HepG2 (cell line): ENCODE data around the gene NUDCD2. TPM values are rescaled to one million over a fixed set of nuclear protein-coding genes. Genes with fewer than 3 reads are reported as not detected.

Experiments
- ATF4 ChIP-seq, 2 experiments: fragments of 450-650 bp in 1 of 2; sonication (generic) in 1 of 2; formaldehyde crosslinking; IDR thresholded peaks; 2 replicates each; pipeline versions ENCODE4 v1.5.0 to v1.8.0; 2020 to 2022; ENCODE audit warnings: mild to moderate bottlenecking in 1 of 2, missing genetic modification reagents in 1 of 2
- ATF7 ChIP-seq, 2 experiments: fragments of 450-650 bp in 1 of 2; sonication (generic) in 1 of 2; formaldehyde crosslinking in 1 of 2; IDR thresholded peaks; 2 replicates each; pipeline versions ENCODE4 v1.4.0 to v1.6.1; 2016 to 2020; ENCODE audit warnings: antibody characterized with exemption in 1 of 2, mild to moderate bottlenecking in 1 of 2, missing genetic modification reagents in 1 of 2
- ATF7-NPFF ChIP-seq: sonication (generic); formaldehyde crosslinking; IDR thresholded peaks from 2 replicates; pipeline ENCODE4 v1.8.1; 2023; ENCODE audit warnings: mild to moderate bottlenecking, low read depth, missing genetic modification reagents, moderate library complexity
- CHD4 ChIP-seq: fragments of 200-600 bp; sonication (generic); IDR thresholded peaks from 2 replicates; pipeline ENCODE4 v1.7.0; 2017; ENCODE audit warnings: mild to moderate bottlenecking, low read length, borderline replicate concordance
- CSRNP1 ChIP-seq: sonication (generic); formaldehyde crosslinking; IDR thresholded peaks from 2 replicates; pipeline ENCODE4 v1.8.1; 2023; ENCODE audit warnings: mild to moderate bottlenecking, missing genetic modification reagents
- ETV6 ChIP-seq: sonication (generic); formaldehyde crosslinking; conservative IDR thresholded peaks from 2 replicates; pipeline ENCODE4 v1.4.0; 2020; ENCODE audit warnings: missing genetic modification reagents
- FOXM1 ChIP-seq: sonication (generic); formaldehyde crosslinking; IDR thresholded peaks from 2 replicates; pipeline ENCODE4 v1.5.0; 2020; ENCODE audit warnings: missing genetic modification reagents
- KAT8 ChIP-seq: IDR thresholded peaks from 2 replicates; pipeline ENCODE4 v1.6.1; 2016; ENCODE audit warnings: missing genetic modification reagents, missing compliant biosample characterization
- NFIB ChIP-seq: sonication (generic); formaldehyde crosslinking; IDR thresholded peaks from 2 replicates; pipeline ENCODE4 v1.9.0; 2021; ENCODE audit warnings: missing genetic modification reagents, mild to moderate bottlenecking, borderline replicate concordance
- PRPF4 ChIP-seq: fragments of 200-400 bp; formaldehyde crosslinking; IDR thresholded peaks from 2 replicates; pipeline ENCODE4 v1.6.1; 2016; ENCODE audit warnings: low read length, low read depth; ENCODE audit not compliant: poor library complexity, severe bottlenecking
- RARA ChIP-seq: IDR thresholded peaks from 2 replicates; pipeline ENCODE4 v1.6.1; 2016; ENCODE audit warnings: missing genetic modification reagents, missing compliant biosample characterization
- RFX3 ChIP-seq: IDR thresholded peaks from 2 replicates; pipeline ENCODE4 v1.6.1; 2016; ENCODE audit warnings: missing biosample characterization, missing genetic modification reagents
- RXRA ChIP-seq: sonication (generic); formaldehyde crosslinking; IDR thresholded peaks from 2 replicates; pipeline ENCODE4 v1.5.1; 2020; ENCODE audit warnings: missing genetic modification reagents
- SKI ChIP-seq: fragments of 450-650 bp; IDR thresholded peaks from one replicate; pipeline ENCODE4 v1.6.1; 2018; ENCODE audit warnings: mild to moderate bottlenecking; ENCODE audit not compliant: partially characterized antibody
- WIZ ChIP-seq: sonication (generic); formaldehyde crosslinking; IDR thresholded peaks from 2 replicates; pipeline ENCODE4 v1.5.1; 2020; ENCODE audit warnings: mild to moderate bottlenecking, missing genetic modification reagents
- ZBED4 ChIP-seq: sonication (generic); formaldehyde crosslinking; IDR thresholded peaks from 2 replicates; pipeline ENCODE4 v1.4.0; 2020; ENCODE audit warnings: missing genetic modification reagents, borderline replicate concordance
- ZNF121 ChIP-seq: sonication (generic); formaldehyde crosslinking; IDR thresholded peaks from 2 replicates; pipeline ENCODE4 v1.5.0; 2020; ENCODE audit warnings: mild to moderate bottlenecking, missing genetic modification reagents
- ZNF652 ChIP-seq: IDR thresholded peaks from 2 replicates; pipeline ENCODE4 v1.6.1; 2016; ENCODE audit warnings: low read depth, borderline replicate concordance
- ZSCAN21 ChIP-seq: sonication (generic); formaldehyde crosslinking; IDR thresholded peaks from 2 replicates; pipeline ENCODE4 v1.8.0; 2022; ENCODE audit warnings: mild to moderate bottlenecking, missing genetic modification reagents, moderate library complexity, borderline replicate concordance
- polyA plus RNA-seq, 8 experiments: library from polyadenylated mRNA; depleted of rRNA in 3 of 8; stranded (reverse) in 7 of 8; unstranded in 1 of 8; fragments of >200 nt; fragmentation: Illumina TruSeq in 4 of 8; extraction: Trizol in 4 of 8; gene quantifications; 2 replicates each; pipeline versions ENCODE4 v1.2.1 to v1.2.3, GENCODE V29; 2011 to 2016; ENCODE audit warnings: low read depth in 4 of 8, missing spikeins in 1 of 8, mixed read lengths in 1 of 8; ENCODE audit not compliant: insufficient read depth in 1 of 8
- total RNA-seq, 5 experiments: library from RNA; depleted of rRNA; stranded (reverse); fragments of >200 nt; fragmentation: Illumina TruSeq; extraction: Trizol; gene quantifications; 2 replicates each; pipeline ENCODE4 v1.2.3, GENCODE V29; 2016; ENCODE audit warnings: low read depth in 1 of 5
- TF ChIP-seq, protein P1 (sequence below): sonication (generic); formaldehyde crosslinking; IDR thresholded peaks from 2 replicates; pipeline ENCODE4 v1.5.1; 2020; ENCODE audit warnings: missing genetic modification reagents, mild to moderate bottlenecking, borderline replicate concordance

Gene NUDCD2
- total and polyA plus RNA-seq, 2 of the 13 experiments (the other 11 are each of a cell fraction or from before 2014, with no cell fraction given) = 14.8 to 39.2 TPM

DNA sequence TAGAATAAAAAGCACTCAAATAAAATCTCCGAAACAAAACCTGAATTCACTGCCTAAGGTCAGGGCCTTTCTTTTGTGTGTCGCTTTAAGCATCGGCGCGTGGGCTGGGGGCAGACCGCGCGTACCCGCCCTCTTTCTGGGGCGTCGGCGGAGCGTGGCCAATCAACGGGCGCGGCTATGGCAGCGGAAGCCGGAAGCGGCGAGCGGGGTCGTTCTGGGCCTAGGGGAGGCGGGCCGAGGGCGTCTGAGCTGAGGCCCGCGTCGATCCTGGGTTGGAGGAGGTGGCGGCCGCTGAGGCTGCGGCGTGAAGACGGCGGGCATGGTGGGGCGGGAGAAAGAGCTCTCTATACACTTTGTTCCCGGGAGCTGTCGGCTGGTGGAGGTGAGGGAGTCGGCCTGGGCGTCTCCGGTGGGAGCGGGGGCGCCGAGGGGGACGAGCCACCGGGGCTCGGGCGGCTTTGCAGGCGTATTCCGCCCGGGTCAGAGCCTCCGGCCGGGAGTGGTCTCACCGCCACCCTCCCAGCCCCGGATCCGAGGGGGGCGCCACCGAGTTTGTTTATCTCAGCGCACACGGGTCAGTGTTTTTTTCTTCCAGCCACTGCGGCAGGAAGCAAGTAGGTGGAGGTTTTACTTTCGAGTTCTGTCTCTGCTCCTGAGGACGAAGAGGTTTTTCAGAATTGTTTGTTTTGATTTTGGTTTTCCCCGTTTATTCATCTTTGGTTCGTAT is 45.6 kb upstream of the NUDCD2 start, which contains the start of gene MAT2B (continued):
- no peak for TF ChIP-seq CHD4
- no peak for TF ChIP-seq WIZ (CRISPR knock-in tag)
- peak; percentile 5; the same call in 1 of the 2 replicates for TF ChIP-seq RARA (CRISPR knock-in tag)
- TF ChIP-seq ATF7-NPFF (CRISPR knock-in tag) = peak; percentile 70
- peak; percentile 27; the same call in 1 of the 2 replicates for TF ChIP-seq ZSCAN21 (CRISPR knock-in tag)
- no peak for TF ChIP-seq NFIB (CRISPR knock-in tag)
- peak; percentile 72 for TF ChIP-seq SKI
- TF ChIP-seq ZNF121 (CRISPR knock-in tag) = no peak; the same call in 1 of the 2 replicates
- no peak for TF ChIP-seq FOXM1 (CRISPR knock-in tag)
- no peak for TF ChIP-seq PRPF4
- TF ChIP-seq CSRNP1 = 0 out of 2 replicates have a peak, but pooled peaks have one; percentile 41
- no peak for TF ChIP-seq RFX3 (CRISPR knock-in tag)
- TF ChIP-seq, protein P1, sequence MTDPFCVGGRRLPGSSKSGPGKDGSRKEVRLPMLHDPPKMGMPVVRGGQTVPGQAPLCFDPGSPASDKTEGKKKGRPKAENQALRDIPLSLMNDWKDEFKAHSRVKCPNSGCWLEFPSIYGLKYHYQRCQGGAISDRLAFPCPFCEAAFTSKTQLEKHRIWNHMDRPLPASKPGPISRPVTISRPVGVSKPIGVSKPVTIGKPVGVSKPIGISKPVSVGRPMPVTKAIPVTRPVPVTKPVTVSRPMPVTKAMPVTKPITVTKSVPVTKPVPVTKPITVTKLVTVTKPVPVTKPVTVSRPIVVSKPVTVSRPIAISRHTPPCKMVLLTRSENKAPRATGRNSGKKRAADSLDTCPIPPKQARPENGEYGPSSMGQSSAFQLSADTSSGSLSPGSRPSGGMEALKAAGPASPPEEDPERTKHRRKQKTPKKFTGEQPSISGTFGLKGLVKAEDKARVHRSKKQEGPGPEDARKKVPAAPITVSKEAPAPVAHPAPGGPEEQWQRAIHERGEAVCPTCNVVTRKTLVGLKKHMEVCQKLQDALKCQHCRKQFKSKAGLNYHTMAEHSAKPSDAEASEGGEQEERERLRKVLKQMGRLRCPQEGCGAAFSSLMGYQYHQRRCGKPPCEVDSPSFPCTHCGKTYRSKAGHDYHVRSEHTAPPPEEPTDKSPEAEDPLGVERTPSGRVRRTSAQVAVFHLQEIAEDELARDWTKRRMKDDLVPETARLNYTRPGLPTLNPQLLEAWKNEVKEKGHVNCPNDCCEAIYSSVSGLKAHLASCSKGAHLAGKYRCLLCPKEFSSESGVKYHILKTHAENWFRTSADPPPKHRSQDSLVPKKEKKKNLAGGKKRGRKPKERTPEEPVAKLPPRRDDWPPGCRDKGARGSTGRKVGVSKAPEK (CRISPR knock-in tag) = no peak
- peak; percentile 80 for TF ChIP-seq RXRA (CRISPR knock-in tag)
- no peak for TF ChIP-seq ATF7 (IDR thresholded peaks at IDR 0.05)
- TF ChIP-seq ATF7 (CRISPR knock-in tag; IDR thresholded peaks at IDR 0.05) = 0 out of 2 replicates have a peak, but pooled peaks have one; percentile 31
- peak; percentile 93 for TF ChIP-seq KAT8 (CRISPR knock-in tag)
- peak; percentile 94; the same call in 1 of the 2 replicates for TF ChIP-seq ZBED4 (CRISPR knock-in tag)
- peak in 1 of 2 experiments; percentile 43; a peak in 1 of 4 replicates for TF ChIP-seq ATF4 (CRISPR knock-in tag; IDR thresholded peaks at IDR 0.05)
- TF ChIP-seq ZNF652 (CRISPR knock-in tag) = no peak
- TF ChIP-seq ETV6 (CRISPR knock-in tag) = peak; percentile 60; the same call in 1 of the 2 replicates
